Small intestine (tissue), 7 donors: ENCODE results near the gene CDADC1. TPM values are rescaled to one million over a fixed set of nuclear protein-coding genes. Genes with fewer than 3 reads are reported as not detected.

Experiments used
- DNase-seq, 2 donors: peaks; one replicate each; pipeline versions ENCODE4 v3.0.0 to v3.0.0-alpha.2; 2013
- FAIRE-seq: peaks from 2 replicates; lab custom pipeline; 2012; peaks lifted over from hg19 to GRCh38; lab: Jason Lieb, UNC
- H3K27ac ChIP-seq, 3 donors: one replicate each; pipeline ENCODE4 v1.5.1; 2013; ENCODE audit warnings: low read length in 2 of 3, mild to moderate bottlenecking in 2 of 3, control low read depth in 1 of 3, inconsistent platforms in 1 of 3, low read depth in 1 of 3, moderate library complexity in 1 of 3
- H3K27me3 ChIP-seq, 3 donors: one replicate each; pipeline ENCODE4 v1.6.1; 2013; ENCODE audit warnings: low read length in 3 of 3, inconsistent platforms in 1 of 3; ENCODE audit not compliant: control insufficient read depth in 3 of 3, insufficient read depth in 3 of 3
- H3K36me3 ChIP-seq, 3 donors: one replicate each; pipeline ENCODE4 v1.6.1; 2013; ENCODE audit warnings: low read length in 3 of 3, inconsistent platforms in 1 of 3, low read depth in 1 of 3, mild to moderate bottlenecking in 1 of 3, moderate library complexity in 1 of 3; ENCODE audit not compliant: control insufficient read depth in 3 of 3, insufficient read depth in 2 of 3
- H3K4me1 ChIP-seq, 3 donors: one replicate each; pipeline ENCODE4 v1.6.1; 2013; ENCODE audit warnings: low read length in 2 of 3, inconsistent platforms in 1 of 3, low read depth in 1 of 3, mild to moderate bottlenecking in 1 of 3, moderate library complexity in 1 of 3; ENCODE audit not compliant: control insufficient read depth in 3 of 3, insufficient read depth in 2 of 3
- H3K4me3 ChIP-seq, 3 donors: one replicate each; pipeline ENCODE4 v1.5.1; 2013; ENCODE audit warnings: low read length in 3 of 3, control low read depth in 1 of 3, inconsistent platforms in 1 of 3, low read depth in 1 of 3, mild to moderate bottlenecking in 1 of 3, moderate library complexity in 1 of 3
- H3K9me3 ChIP-seq, 2 donors: one replicate each; pipeline ENCODE4 v1.6.1; 2013; ENCODE audit warnings: low read depth in 1 of 2, low read length in 1 of 2; ENCODE audit not compliant: control insufficient read depth in 2 of 2, insufficient read depth in 1 of 2
- WGBS, 3 donors: extraction: QIAGEN DNeasy Blood & Tissue Kit; methylation state at CpG; one replicate each; pipeline ENCODE4 v1.1.7; 2013; 5-methylcytosine and 5-hydroxymethylcytosine counted together
- polyA plus RNA-seq, 4 donors: library from polyadenylated mRNA; stranded (reverse) in 3 of 4; unstranded in 1 of 4; fragments of 200-250 nt in 3 of 4; fragments of 120-200 nt in 1 of 4; gene quantifications; one replicate each; pipeline versions ENCODE4 v1.2.1 to v1.2.3, GENCODE V29; 2013
- donor health status: healthy with polysubstance abuse.
- donor health status: control.
- donor health status: control.
- donor health status: Bipolar disorder and iron deficiency.
- donor health status: healthy.

Gene CDADC1
- polyA plus RNA-seq, 4 donors, result 3.2 to 8.8 (median 3.8) TPM

DNA sequence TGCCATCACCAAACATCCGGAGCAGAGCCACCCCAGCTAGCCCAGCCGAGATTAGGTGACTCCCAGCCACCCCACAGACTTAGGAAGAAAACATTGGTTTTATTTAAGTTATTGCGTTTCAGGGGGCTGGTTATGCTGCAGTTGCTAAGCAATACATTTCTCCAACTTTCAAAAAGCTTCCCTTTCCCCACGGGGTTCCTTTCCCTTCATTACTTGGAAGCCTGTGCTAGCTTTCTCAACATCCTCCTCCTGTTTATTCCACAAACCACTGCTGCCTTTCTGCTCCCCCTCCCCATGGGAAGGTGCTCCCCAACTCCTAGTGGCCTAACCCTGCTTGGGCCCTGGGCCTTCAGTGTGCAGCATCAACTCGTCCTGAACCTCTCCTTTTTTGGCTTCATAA lies 52.6 kb downstream of the CDADC1 start:
- FAIRE-seq, result no peak
- 79 to 80% (median 79%) methylated on average over 5 of the region's 5 CpGs for WGBS, 3 donors

DNA sequence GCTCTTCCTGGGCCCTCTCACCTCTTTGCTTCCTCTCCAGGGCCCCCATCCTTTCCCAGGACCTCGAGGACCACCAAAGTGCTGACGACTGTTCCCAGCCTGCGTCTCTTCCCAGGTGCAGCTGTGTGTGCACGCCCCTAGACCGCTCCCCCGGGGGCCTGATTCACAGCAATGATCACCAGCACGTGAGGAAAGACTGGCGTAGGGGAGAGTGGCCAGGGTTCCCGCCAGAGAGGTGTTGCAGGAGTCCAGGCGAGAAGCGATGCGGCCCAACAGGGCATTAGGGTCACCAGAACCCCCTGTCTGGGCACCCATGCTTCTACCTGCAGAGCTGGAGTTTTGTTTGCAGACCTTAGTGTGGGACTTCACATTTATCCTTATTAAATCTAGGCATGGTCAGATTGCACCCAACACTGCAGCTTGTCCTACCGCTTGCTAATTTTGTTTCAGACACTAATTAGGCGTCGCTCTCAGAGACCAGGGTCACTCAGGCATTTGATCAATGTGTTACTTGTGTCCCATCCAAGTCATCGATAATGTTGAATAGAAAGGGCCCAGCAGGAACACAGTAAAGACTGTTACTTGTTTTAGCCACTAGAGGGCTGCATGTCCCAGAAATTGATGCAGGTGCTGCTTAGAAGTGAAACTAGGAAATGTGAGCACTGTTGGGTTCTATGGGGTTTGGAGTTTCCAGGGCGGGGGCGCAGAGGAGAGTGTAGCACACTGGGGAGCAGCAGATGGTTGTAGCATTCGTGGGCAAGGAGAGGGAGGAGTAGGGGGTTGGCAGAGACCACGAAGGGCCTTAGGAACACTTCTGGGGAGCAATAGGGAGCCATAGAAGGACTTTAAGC lies 53.2 kb downstream of the CDADC1 start:
- H3K4me1 ChIP-seq, result peaks cover 0 to 3% (median 0%) of the 10 kb centered on the region in 3 donors
- 40 to 49% (median 48%) methylated on average over 20 of the region's 20 CpGs for WGBS, 3 donors
- peak; percentile 80 to 83 for DNase-seq
- FAIRE-seq, result no peak
- peaks cover 0 to 2% (median 0%) of the 10 kb centered on the region in 3 donors for H3K36me3 ChIP-seq
- H3K9me3 ChIP-seq, result no peaks in the 10 kb centered on the region
- H3K27me3 ChIP-seq, result no peaks in the 10 kb centered on the region
- peak overlapping the region in 2 of 3 donors; percentile 32 to 37 for H3K4me3 ChIP-seq
- H3K27ac ChIP-seq, result no peak overlapping the region

More for the DNA sequence above, 52.6 kb downstream of the CDADC1 start:
- DNase-seq, result no peak
- peaks cover 0 to 3% (median 0%) of the 10 kb centered on the region in 3 donors for H3K4me1 ChIP-seq
- no peaks in the 10 kb centered on the region for H3K9me3 ChIP-seq
- H3K36me3 ChIP-seq, result peaks cover 0 to 4% (median 0%) of the 10 kb centered on the region in 3 donors
- H3K27ac ChIP-seq, result no peak overlapping the region
- H3K4me3 ChIP-seq, result no peak overlapping the region
- no peaks in the 10 kb centered on the region for H3K27me3 ChIP-seq

DNA sequence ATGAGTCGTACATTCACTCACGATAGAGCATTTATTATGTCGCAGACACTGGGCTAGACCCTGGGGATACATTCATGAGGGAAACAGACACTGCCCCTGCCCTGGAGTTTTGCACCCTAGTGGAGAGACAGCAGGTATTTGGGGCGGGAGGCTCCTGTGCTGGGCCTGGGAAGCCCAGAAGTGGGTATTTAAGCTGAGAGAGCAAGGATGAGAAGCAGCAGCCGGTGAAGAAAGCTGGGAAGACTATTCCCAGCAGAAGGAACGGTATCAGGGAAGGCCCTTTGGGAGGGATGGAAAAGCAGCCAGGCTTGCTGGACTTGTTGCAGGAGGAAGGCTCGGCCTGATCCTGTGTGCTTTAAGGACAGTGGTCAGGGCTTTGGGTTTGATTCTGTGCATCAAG lies 54.5 kb downstream of the CDADC1 start:
- DNase-seq (no peak), FAIRE-seq (no peak)
- Histone ChIP-seq H3K4me3 (no peak overlapping the region), H3K27me3 (no peaks in the 10 kb centered on the region), H3K4me1 (peaks cover 0 to 3% (median 0%) of the 10 kb centered on the region in 3 donors), H3K9me3 (no peaks in the 10 kb centered on the region), H3K36me3 (no peaks in the 10 kb centered on the region), H3K27ac (no peak overlapping the region)
- 83 to 92% (median 85%) methylated on average over 7 of the region's 7 CpGs for WGBS, 3 donors

DNA sequence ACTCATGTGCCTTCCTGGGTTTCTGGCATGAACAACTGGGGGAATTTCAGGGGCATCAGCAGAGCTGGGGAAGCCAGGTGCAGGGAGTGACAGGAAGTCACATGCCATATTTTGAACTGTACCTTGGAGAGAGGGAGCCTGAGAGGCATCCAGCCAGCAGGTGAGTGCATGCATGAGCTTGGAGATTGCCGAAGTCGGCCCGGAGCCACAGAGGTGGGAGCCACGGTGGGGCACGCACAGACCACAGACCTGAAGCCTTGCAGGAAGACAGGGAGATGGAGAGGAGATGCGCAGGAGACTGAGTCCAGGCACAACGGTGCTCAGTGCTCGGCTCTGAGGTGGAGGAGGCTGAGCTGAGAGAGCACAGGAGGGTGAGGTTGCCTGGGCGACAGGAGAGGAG lies 55.1 kb downstream of the CDADC1 start:
- no peaks in the 10 kb centered on the region for H3K36me3 ChIP-seq
- no peaks in the 10 kb centered on the region for H3K9me3 ChIP-seq
- H3K27ac ChIP-seq, result no peak overlapping the region
- peaks cover 0 to 3% (median 0%) of the 10 kb centered on the region in 3 donors for H3K4me1 ChIP-seq
- FAIRE-seq (no peak), DNase-seq (no peak)
- H3K4me3 ChIP-seq, result no peak overlapping the region
- H3K27me3 ChIP-seq, result no peaks in the 10 kb centered on the region
- 55 to 83% (median 62%) methylated on average over 9 of the region's 9 CpGs for WGBS, 3 donors

DNA sequence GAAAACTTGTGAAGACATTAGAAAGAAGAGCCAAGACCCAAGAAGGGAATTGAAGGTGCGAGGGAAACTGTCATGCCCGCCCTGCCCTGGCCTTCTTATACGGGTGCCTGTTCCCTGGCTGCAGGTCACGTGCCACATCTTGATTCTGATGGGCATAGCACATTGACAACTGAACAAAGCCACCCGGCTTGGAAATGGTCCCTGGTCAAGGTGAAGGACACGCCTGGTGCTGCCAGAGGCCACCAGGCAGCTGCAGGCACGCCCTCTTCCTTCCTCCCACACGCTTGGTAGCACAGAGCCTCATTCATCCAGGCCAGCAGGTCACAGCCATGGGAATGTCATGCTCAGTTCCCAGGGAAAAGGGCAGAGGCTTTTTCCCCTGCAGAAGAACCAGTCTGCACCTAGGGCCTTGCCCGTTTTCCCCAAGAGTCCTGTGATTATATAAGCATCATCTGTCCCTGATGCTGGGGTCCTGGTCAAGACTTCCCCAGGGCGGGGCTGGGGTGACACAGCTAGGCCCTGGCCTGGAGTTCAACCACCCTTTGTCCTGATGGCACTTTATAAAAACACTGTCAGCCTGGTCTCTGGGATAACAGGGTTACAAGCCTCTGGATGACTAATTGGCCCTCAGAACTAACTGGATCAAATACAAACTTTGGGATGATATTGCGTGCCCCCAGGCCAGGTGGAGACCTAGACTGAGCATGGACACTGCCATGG lies 56.0 kb downstream of the CDADC1 start:
- Histone ChIP-seq H3K4me1 (peaks cover 0 to 3% (median 0%) of the 10 kb centered on the region in 3 donors), H3K27me3 (no peaks in the 10 kb centered on the region)
- no peak for FAIRE-seq

DNA sequence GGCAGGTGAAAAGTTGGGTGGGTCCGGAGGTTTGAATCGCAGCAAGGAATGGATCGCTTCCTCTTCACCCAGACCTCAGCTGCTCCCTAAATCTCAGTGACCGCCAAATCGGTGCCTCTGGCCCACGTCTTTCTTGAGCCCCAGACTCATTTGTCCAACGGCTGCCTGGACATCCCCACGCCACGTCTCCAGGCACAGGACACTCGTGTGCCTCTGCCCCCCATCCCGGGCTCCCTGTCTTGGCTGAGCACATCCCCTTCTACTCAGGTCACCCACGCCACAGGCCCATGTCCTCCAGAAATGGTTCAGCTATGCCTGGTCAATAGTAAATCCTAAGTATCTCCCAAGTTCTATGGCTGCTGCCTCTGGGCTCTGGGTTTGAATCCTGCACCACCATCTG lies 56.6 kb downstream of the CDADC1 start:
- no peak for DNase-seq
- 90 to 94% (median 93%) methylated on average over 12 of the region's 12 CpGs for WGBS, 3 donors
- Histone ChIP-seq H3K27me3 (no peaks in the 10 kb centered on the region), H3K4me1 (peaks cover 0 to 3% (median 2%) of the 10 kb centered on the region in 3 donors), H3K4me3 (no peak overlapping the region), H3K27ac (no peak overlapping the region), H3K36me3 (no peaks in the 10 kb centered on the region), H3K9me3 (no peaks in the 10 kb centered on the region)
- no peak for FAIRE-seq

More for the DNA sequence above, 56.0 kb downstream of the CDADC1 start:
- no peaks in the 10 kb centered on the region for H3K36me3 ChIP-seq
- H3K4me3 ChIP-seq, result no peak overlapping the region
- peak in 1 of 2 donors; percentile 23 for DNase-seq
- WGBS, 3 donors, result 43 to 63% (median 55%) methylated on average over 11 of the region's 11 CpGs
- H3K27ac ChIP-seq, result no peak overlapping the region
- H3K9me3 ChIP-seq, result no peaks in the 10 kb centered on the region

DNA sequence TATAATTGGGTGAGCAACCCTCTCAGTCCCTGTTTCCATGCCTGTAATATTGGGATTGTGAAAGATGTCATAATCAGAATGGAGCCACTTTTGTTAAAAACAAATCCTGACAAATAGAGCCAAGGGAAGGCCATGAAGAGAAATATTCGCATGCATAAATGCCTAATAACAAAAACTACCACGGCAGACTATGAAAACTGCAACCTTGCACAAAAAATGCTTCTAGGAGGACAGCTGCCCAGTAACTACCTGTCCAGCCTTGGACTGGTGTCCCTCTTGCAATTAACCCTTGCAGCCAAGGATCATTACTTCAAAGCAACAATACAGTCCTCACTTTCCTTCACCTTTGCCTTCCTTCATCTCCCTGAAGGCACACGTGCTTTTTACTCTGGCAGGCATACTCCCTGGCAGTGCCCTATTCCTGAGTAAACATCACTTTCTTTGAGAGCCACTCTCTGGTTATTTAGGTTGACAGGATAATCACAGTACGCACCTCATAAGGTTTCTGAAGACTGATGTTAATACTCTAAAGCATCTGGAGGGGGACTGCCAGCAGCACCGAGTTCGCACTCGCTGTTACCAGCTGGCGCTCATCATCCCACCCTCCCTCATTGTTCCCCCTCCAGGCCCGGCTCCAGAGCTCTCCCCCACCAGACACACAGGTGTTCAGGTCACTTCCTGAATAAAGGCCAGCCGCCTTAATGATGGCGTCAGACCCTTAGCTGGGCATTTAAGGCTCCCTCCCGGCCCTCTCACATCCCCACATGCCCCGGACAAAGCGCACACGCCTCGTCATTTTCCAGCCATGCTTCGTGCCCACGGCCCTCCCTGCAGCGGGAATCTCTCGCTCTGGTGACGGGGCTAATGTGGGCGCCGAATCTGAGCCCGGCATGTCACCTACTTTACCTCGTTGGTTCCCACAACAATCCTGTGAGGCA lies 57.3 kb downstream of the CDADC1 start:
- Histone ChIP-seq H3K9me3 (no peaks in the 10 kb centered on the region), H3K4me1 (peaks cover 0 to 3% (median 2%) of the 10 kb centered on the region in 3 donors), H3K4me3 (no peak overlapping the region), H3K27ac (no peak overlapping the region), H3K36me3 (peaks cover 0 to 3% (median 0%) of the 10 kb centered on the region in 3 donors), H3K27me3 (no peaks in the 10 kb centered on the region)
- DNase-seq (no peak), FAIRE-seq (no peak)
- WGBS, 3 donors, result 88 to 89% (median 88%) methylated on average over 25 of the region's 25 CpGs
